Epithelial cell of esophagus (primary cell): Measurements from ENCODE around the gene HOXC4.
"Not testable (repeated sequence)": the region's sequence is repeated elsewhere in the genome, so short reads cannot be mapped to it uniquely, and the experiment has no call there.

Source experiments
- DNase-seq: peaks from one replicate; pipeline ENCODE4 v3.0.0; 2010; ENCODE audit warnings: low read depth
- H3K4me3 ChIP-seq: 2 replicates; pipeline ENCODE4 v1.5.1; 2011; ENCODE audit warnings: mild to moderate bottlenecking, low read length, control low read depth
- CTCF ChIP-seq: IDR thresholded peaks from 2 replicates; pipeline ENCODE4 v1.5.1; 2011; ENCODE audit warnings: low read depth, mild to moderate bottlenecking, low read length, control low read depth, inconsistent platforms; ENCODE audit not compliant: insufficient read depth; ENCODE audit errors: missing control alignments

HOXC4 gene

GRCh38 chr12:54041097-54041690 is 12.4 kb upstream of the HOXC4 start:
- TF ChIP-seq CTCF, result no peak
- no peak for DNase-seq
- H3K4me3 ChIP-seq, result no peak overlapping the region

- not testable (repeated sequence) for DNase-seq, H3K4me3 ChIP-seq
Measured at GRCh38 chr12:54042033-54042432, 11.6 kb upstream of the HOXC4 start.

- no peak for DNase-seq
- no peak for TF ChIP-seq CTCF
Measured at GRCh38 chr12:54042970-54043853, 10.4 kb upstream of the HOXC4 start.

GRCh38 chr12:54044425-54045103 is 9.1 kb upstream of the HOXC4 start:
- no peak for TF ChIP-seq CTCF
- no peak overlapping the region for H3K4me3 ChIP-seq
- DNase-seq, result no peak

More at GRCh38 chr12:54042970-54043853, 10.4 kb upstream of the HOXC4 start:
- no peak overlapping the region for H3K4me3 ChIP-seq

- DNase-seq, result no peak
- no peak for TF ChIP-seq CTCF
- no peak overlapping the region for H3K4me3 ChIP-seq
Measured at GRCh38 chr12:54045401-54045800, 8.2 kb upstream of the HOXC4 start.

GRCh38 chr12:54045868-54046521 is 7.6 kb upstream of the HOXC4 start:
- no peak for DNase-seq
- no peak overlapping the region for H3K4me3 ChIP-seq
- TF ChIP-seq CTCF, result no peak

GRCh38 chr12:54046809-54047159 is 6.9 kb upstream of the HOXC4 start:
- no peak for DNase-seq
- no peak for TF ChIP-seq CTCF
- no peak overlapping the region for H3K4me3 ChIP-seq
